Keratinocyte (primary cell): ENCODE measurements around the gene NDOR1. TPM values are rescaled to one million over a fixed set of nuclear protein-coding genes. Genes with fewer than 3 reads are reported as not detected.

Experiments used
- DNase-seq: peaks from one replicate; pipeline ENCODE4 v3.0.0-alpha.2; 2011; ENCODE audit warnings: low read depth, missing footprints, low spot score
- FAIRE-seq: peaks from 2 replicates; lab custom pipeline; 2011; peaks lifted over from hg19 to GRCh38; lab: Jason Lieb, UNC
- H2AFZ ChIP-seq: 2 replicates; pipeline ENCODE4 v1.6.0; 2012; ENCODE audit warnings: low read length, control low read depth, inconsistent platforms; ENCODE audit not compliant: control insufficient read depth
- H3K27ac ChIP-seq: 2 replicates; pipeline ENCODE4 v1.5.1; 2011; ENCODE audit warnings: low read length; ENCODE audit not compliant: control insufficient read depth, insufficient read depth
- H3K27me3 ChIP-seq: 3 replicates; pipeline ENCODE4 v1.6.0; 2011; ENCODE audit warnings: low read length; ENCODE audit not compliant: control insufficient read depth, insufficient read depth; ENCODE audit errors: extremely low read depth
- H3K36me3 ChIP-seq, 2 experiments: 2 replicates in 1 of 2; 3 replicates in 1 of 2; pipeline ENCODE4 v1.5.1; 2011; ENCODE audit warnings: low read length in 2 of 2, mild to moderate bottlenecking in 1 of 2; ENCODE audit not compliant: control insufficient read depth in 2 of 2, insufficient read depth in 2 of 2; ENCODE audit errors: extremely low read depth in 1 of 2
- H3K4me1 ChIP-seq: 3 replicates; pipeline ENCODE4 v1.5.1; 2011; ENCODE audit warnings: low read length; ENCODE audit not compliant: control insufficient read depth, insufficient read depth; ENCODE audit errors: extremely low read depth
- H3K4me2 ChIP-seq: 3 replicates; pipeline ENCODE4 v1.6.0; 2011; ENCODE audit warnings: low read depth, low read length; ENCODE audit not compliant: control insufficient read depth, insufficient read depth; ENCODE audit errors: extremely low read depth
- H3K4me3 ChIP-seq, 3 experiments: fragments of 200-600 bp in 1 of 3; sonication (generic) in 1 of 3; 2 replicates in 2 of 3; 3 replicates in 1 of 3; pipeline ENCODE4 v1.5.1; 2011 to 2016; ENCODE audit warnings: low read length in 3 of 3, mild to moderate bottlenecking in 3 of 3, control low read depth in 2 of 3, inconsistent platforms in 1 of 3, low read depth in 1 of 3, mixed read lengths in 1 of 3, mixed run types in 1 of 3, moderate library complexity in 1 of 3; ENCODE audit not compliant: control insufficient read depth in 2 of 3, insufficient read depth in 2 of 3; ENCODE audit errors: extremely low read depth in 1 of 3
- H3K79me2 ChIP-seq: 2 replicates; pipeline ENCODE4 v1.6.0; 2012; ENCODE audit warnings: low read length; ENCODE audit not compliant: control insufficient read depth, insufficient read depth
- H3K9ac ChIP-seq: 3 replicates; pipeline ENCODE4 v1.6.0; 2011; ENCODE audit warnings: low read length; ENCODE audit not compliant: control insufficient read depth, insufficient read depth; ENCODE audit errors: extremely low read depth
- H3K9me1 ChIP-seq: 3 replicates; pipeline ENCODE4 v1.6.0; 2011; ENCODE audit warnings: low read length; ENCODE audit not compliant: control insufficient read depth, insufficient read depth; ENCODE audit errors: extremely low read depth
- H3K9me3 ChIP-seq: 2 replicates; pipeline ENCODE4 v1.5.1; 2012; ENCODE audit warnings: low read depth, low read length; ENCODE audit not compliant: control insufficient read depth
- H4K20me1 ChIP-seq: 3 replicates; pipeline ENCODE4 v1.6.0; 2011; ENCODE audit warnings: low read length; ENCODE audit not compliant: control insufficient read depth, insufficient read depth; ENCODE audit errors: extremely low read depth
- CTCF ChIP-seq, 3 experiments: IDR thresholded peaks in 1 of 3; conservative IDR thresholded peaks in 1 of 3; optimal IDR thresholded peaks in 1 of 3; 2 replicates in 2 of 3; 3 replicates in 1 of 3; pipeline versions ENCODE3 to v1.5.1; 2011; ENCODE audit warnings: low read length in 3 of 3, mild to moderate bottlenecking in 3 of 3, moderate library complexity in 2 of 3, control low read depth in 1 of 3, inconsistent platforms in 1 of 3; ENCODE audit not compliant: insufficient read depth in 2 of 3; ENCODE audit errors: extremely low read depth in 1 of 3
- EZH2 ChIP-seq: IDR thresholded peaks from one replicate; pipeline ENCODE4 v1.6.1; 2012; ENCODE audit warnings: inconsistent platforms, mild to moderate bottlenecking, low read length, moderate library complexity
- dilution Hi-C: fragments of 300-500 bp; cut with MboI; formaldehyde crosslinking; loops from one replicate; pipeline ENCODE4 v1.7.0; 2020; ENCODE audit warnings: low sequenced_read_pairs; ENCODE audit not compliant: extremely low pct_ligation_motif_present
- polyA plus RNA-seq, 5 experiments: library from polyadenylated mRNA; depleted of rRNA in 3 of 5; stranded (reverse) in 3 of 5; stranded (forward) in 1 of 5; unstranded in 1 of 5; fragments of >200 nt; gene quantifications; 1 replicate in 1 of 5; 2 replicates in 3 of 5; 3 replicates in 1 of 5; pipeline versions ENCODE4 v1.2.1 to v1.2.3, GENCODE V29; 2011 to 2012; ENCODE audit warnings: missing spikeins in 2 of 5, low read depth in 1 of 5, low replicate concordance in 1 of 5

Gene NDOR1
- polyA plus RNA-seq, 1 donor (not counting 4 experiments of a cell fraction or from before 2014, with no cell fraction given), result 3.9 TPM

DNA sequence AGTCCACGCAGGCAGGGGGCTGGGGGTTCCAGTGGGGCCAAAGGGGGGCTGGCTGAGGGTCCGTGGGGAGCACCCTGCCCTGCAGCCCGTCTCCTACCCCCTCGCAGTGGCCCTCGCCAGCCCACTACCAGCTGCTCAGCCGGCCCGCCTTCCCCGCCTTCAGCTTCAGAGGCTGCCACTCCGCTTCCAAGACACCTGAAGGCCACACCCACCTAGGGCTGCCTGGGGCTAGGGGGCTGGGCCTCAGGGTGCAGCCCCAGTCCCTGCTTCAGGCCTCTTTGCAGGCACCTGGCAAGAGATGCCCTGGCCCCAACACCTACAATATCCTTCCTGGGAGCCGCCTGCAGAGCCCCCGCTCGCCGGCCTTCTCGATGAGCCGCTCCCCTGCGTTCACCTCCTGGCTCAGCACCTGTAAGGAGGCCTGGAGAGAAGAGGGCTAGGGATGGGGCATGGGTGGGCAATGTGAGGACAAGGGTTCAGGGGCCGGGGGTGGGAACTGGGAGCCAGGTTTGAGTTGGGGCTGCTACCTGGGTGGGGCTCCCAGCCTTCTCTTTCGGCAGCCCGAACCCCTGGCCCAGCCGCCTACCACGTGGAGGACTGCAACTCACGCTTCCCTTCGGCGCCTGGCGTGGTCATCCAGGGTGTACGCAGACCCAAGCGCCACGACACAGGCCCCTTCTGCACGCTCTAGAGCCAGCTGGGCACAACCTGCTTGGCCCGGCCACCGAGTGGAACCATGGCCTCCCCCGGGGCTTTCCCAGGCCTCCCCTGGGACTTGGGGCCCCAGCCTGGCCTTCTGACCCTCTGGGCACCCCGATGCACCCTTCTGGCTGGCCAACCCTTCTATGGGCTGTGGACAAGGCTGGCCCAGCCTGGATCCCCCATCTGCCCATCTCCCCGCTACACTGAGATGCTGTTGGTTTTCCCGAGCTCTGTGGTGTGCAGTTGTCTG lies 47.3 kb downstream of the NDOR1 start:
- dilution Hi-C loops, result no loop called here
- no peak overlapping the region for H3K9ac ChIP-seq
- DNase-seq, result no peak
- H3K4me2 ChIP-seq, result no peak overlapping the region
- H3K79me2 ChIP-seq, result peaks cover 19% of the 10 kb centered on the region
- no peaks in the 10 kb centered on the region for H3K27me3 ChIP-seq
- no peak overlapping the region for H3K4me3 ChIP-seq
- TF ChIP-seq CTCF (optimal IDR thresholded peaks at IDR 0.05 in 1 of 3, IDR thresholded peaks at IDR 0.05 in 1 of 3, conservative IDR thresholded peaks at IDR 0.05 in 1 of 3; ENCODE audit: extremely low read depth in 1 of 3, insufficient read depth in 2 of 3, low read length in 3 of 3) (no peak), EZH2 (no peak)
- no peak overlapping the region for H2AFZ ChIP-seq
- H3K36me3 ChIP-seq, result peaks cover 1 to 9% of the 10 kb centered on the region in 2 experiments
- H3K27ac ChIP-seq, result no peak overlapping the region
- H3K4me1 ChIP-seq, result peaks cover 15% of the 10 kb centered on the region
- no peaks in the 10 kb centered on the region for H3K9me1 ChIP-seq
- no peak for FAIRE-seq
- no peaks in the 10 kb centered on the region for H4K20me1 ChIP-seq
- no peaks in the 10 kb centered on the region for H3K9me3 ChIP-seq

DNA sequence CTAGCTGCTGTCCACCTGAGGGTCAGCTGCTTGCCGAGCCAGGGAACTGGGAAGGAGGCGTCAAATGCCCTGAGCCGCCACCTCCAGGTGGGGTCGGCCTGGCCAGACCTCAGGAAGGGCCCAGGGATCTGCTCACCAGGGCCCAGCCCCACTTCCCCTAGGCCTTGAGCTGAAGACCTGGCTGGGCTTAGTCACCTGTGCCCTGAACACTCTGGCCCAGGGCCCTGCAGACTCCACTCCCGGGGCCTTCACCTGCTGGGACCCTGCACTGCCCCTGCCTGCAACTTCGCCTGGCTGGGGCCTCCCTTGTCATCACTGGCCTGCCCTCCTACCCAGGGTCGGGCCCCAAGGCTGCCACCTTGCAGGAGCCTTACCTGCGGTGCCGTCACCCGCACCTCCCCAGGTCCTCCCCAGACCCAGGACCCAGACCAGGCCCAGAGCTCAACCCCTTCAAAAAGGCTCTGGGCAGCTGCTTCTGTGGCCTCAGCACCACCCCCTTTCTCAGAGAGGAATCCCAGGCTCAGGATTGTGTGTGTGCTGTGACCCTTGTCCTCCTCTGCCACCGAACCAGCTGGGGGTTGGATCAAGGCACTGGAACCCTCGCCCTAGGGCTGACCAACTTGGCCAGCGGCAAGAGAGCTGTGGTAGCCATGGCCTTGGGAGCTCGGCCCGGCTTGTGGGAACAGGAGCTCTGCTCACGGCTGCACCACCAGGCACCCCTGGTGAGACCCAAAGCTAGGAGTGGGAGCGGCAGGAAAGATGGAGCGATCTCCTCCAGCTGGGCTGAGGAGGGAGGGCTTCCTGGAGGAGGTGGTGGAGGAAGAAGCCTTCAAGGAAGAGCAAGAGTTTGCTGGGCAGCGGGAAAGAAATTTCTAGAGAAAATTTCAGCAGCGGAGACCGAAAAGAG lies 48.5 kb downstream of the NDOR1 start:
- Histone ChIP-seq H4K20me1 (no peaks in the 10 kb centered on the region), H3K9me1 (no peaks in the 10 kb centered on the region), H3K36me3 (peaks cover 5 to 18% of the 10 kb centered on the region in 2 experiments), H3K79me2 (peaks cover 24% of the 10 kb centered on the region), H3K4me1 (peaks cover 15% of the 10 kb centered on the region), H3K9me3 (no peaks in the 10 kb centered on the region), H3K9ac (peak overlapping the region; percentile 72), H3K27me3 (no peaks in the 10 kb centered on the region), H3K4me3 (peak overlapping the region; percentile 80 to 97 (median 81)), H2AFZ (peak overlapping the region; percentile 95), H3K4me2 (peak overlapping the region; percentile 93), H3K27ac (no peak overlapping the region)
- DNase-seq, result no peak
- FAIRE-seq, result no peak
- TF ChIP-seq CTCF (optimal IDR thresholded peaks at IDR 0.05 in 1 of 3, IDR thresholded peaks at IDR 0.05 in 1 of 3, conservative IDR thresholded peaks at IDR 0.05 in 1 of 3; ENCODE audit: extremely low read depth in 1 of 3, insufficient read depth in 2 of 3, low read length in 3 of 3), result no peak
- dilution Hi-C loops, result no loop called here
